HepG2 (cell line): Measurements from ENCODE around the gene EFCAB14. TPM values are rescaled to one million over a fixed set of nuclear protein-coding genes. Genes with fewer than 3 reads are reported as not detected.

Source experiments
- ATAD3A ChIP-seq: sonication (generic); formaldehyde crosslinking; IDR thresholded peaks from 2 replicates; pipeline ENCODE4 v1.4.0; 2020; ENCODE audit warnings: missing genetic modification reagents
- ATF6 ChIP-seq: sonication (generic); formaldehyde crosslinking; conservative IDR thresholded peaks from 2 replicates; pipeline ENCODE4 v1.4.0; 2020; ENCODE audit warnings: missing genetic modification reagents
- JDP2 ChIP-seq: sonication (generic); formaldehyde crosslinking; IDR thresholded peaks from 2 replicates; pipeline ENCODE4 v1.8.1; 2022; ENCODE audit warnings: missing genetic modification reagents, borderline replicate concordance
- NCOA5 ChIP-seq: sonication (generic); formaldehyde crosslinking; IDR thresholded peaks from 2 replicates; pipeline ENCODE4 v1.4.0; 2020; ENCODE audit warnings: missing genetic modification reagents
- PITX1 ChIP-seq: sonication (generic); formaldehyde crosslinking; IDR thresholded peaks from 2 replicates; pipeline ENCODE4 v1.5.1; 2020; ENCODE audit warnings: mild to moderate bottlenecking, missing genetic modification reagents
- SNAI1 ChIP-seq: sonication (generic); formaldehyde crosslinking; IDR thresholded peaks from 2 replicates; pipeline ENCODE4 v1.5.0; 2020; ENCODE audit warnings: mild to moderate bottlenecking, missing genetic modification reagents, borderline replicate concordance
- SRSF4 ChIP-seq: fragments of 200-400 bp; formaldehyde crosslinking; IDR thresholded peaks from one replicate; pipeline ENCODE4 v1.6.1; 2018; ENCODE audit warnings: mild to moderate bottlenecking, low read depth, low read length, moderate library complexity; ENCODE audit not compliant: poor library complexity, severe bottlenecking
- TRIM24 ChIP-seq: sonication (generic); formaldehyde crosslinking; IDR thresholded peaks from 2 replicates; pipeline ENCODE4 v1.8.0; 2022; ENCODE audit warnings: mild to moderate bottlenecking, missing genetic modification reagents
- UBTF ChIP-seq: sonication (generic); formaldehyde crosslinking; IDR thresholded peaks from 2 replicates; pipeline ENCODE4 v1.4.0; 2020; ENCODE audit warnings: mild to moderate bottlenecking, missing genetic modification reagents
- ZBTB46 ChIP-seq: sonication (generic); formaldehyde crosslinking; IDR thresholded peaks from 2 replicates; pipeline ENCODE4 v1.4.0; 2020; ENCODE audit warnings: mild to moderate bottlenecking, missing genetic modification reagents, borderline replicate concordance
- ZBTB49 ChIP-seq: sonication (generic); formaldehyde crosslinking; IDR thresholded peaks from 2 replicates; pipeline ENCODE4 v1.4.0; 2020; ENCODE audit warnings: missing genetic modification reagents, borderline replicate concordance
- ZNF235 ChIP-seq: sonication (generic); formaldehyde crosslinking; IDR thresholded peaks from 2 replicates; pipeline ENCODE4 v1.8.1; 2023; ENCODE audit warnings: mild to moderate bottlenecking, missing genetic modification reagents, borderline replicate concordance
- ZNF496 ChIP-seq: sonication (generic); formaldehyde crosslinking; IDR thresholded peaks from 2 replicates; pipeline ENCODE4 v1.8.1; 2023; ENCODE audit warnings: mild to moderate bottlenecking, moderate library complexity, missing genetic modification reagents; ENCODE audit not compliant: insufficient replicate concordance
- ZNF546 ChIP-seq: sonication (generic); formaldehyde crosslinking; conservative IDR thresholded peaks from 2 replicates; pipeline ENCODE4 v1.8.1; 2023; ENCODE audit warnings: mild to moderate bottlenecking, missing genetic modification reagents
- ZNF552 ChIP-seq: sonication (generic); formaldehyde crosslinking; IDR thresholded peaks from 2 replicates; pipeline ENCODE4 v1.9.0; 2022; ENCODE audit warnings: missing genetic modification reagents, mild to moderate bottlenecking, borderline replicate concordance
- ZNF703 ChIP-seq: sonication (generic); formaldehyde crosslinking; IDR thresholded peaks from 2 replicates; pipeline ENCODE4 v1.5.1; 2020; ENCODE audit warnings: missing genetic modification reagents, mild to moderate bottlenecking, moderate library complexity, borderline replicate concordance
- ZNF724P ChIP-seq: sonication (generic); formaldehyde crosslinking; IDR thresholded peaks from 2 replicates; pipeline ENCODE4 v1.8.0; 2022; ENCODE audit warnings: missing genetic modification reagents, borderline replicate concordance
- polyA plus RNA-seq, 8 experiments: library from polyadenylated mRNA; depleted of rRNA in 3 of 8; stranded (reverse) in 7 of 8; unstranded in 1 of 8; fragments of >200 nt; fragmentation: Illumina TruSeq in 4 of 8; extraction: Trizol in 4 of 8; gene quantifications; 2 replicates each; pipeline versions ENCODE4 v1.2.1 to v1.2.3, GENCODE V29; 2011 to 2016; ENCODE audit warnings: low read depth in 4 of 8, missing spikeins in 1 of 8, mixed read lengths in 1 of 8; ENCODE audit not compliant: insufficient read depth in 1 of 8
- total RNA-seq, 5 experiments: library from RNA; depleted of rRNA; stranded (reverse); fragments of >200 nt; fragmentation: Illumina TruSeq; extraction: Trizol; gene quantifications; 2 replicates each; pipeline ENCODE4 v1.2.3, GENCODE V29; 2016; ENCODE audit warnings: low read depth in 1 of 5

EFCAB14 gene
- total and polyA plus RNA-seq, 2 of the 13 experiments (the other 11 are each of a cell fraction or from before 2014, with no cell fraction given) = 13.4 to 17.9 TPM

- no peak for TF ChIP-seq ZBTB49 (CRISPR knock-in tag)
- no peak; the same call in 1 of the 2 replicates for TF ChIP-seq JDP2 (CRISPR knock-in tag)
- TF ChIP-seq ZNF724P = no peak
- no peak for TF ChIP-seq PITX1 (CRISPR knock-in tag)
- TF ChIP-seq ZNF496 (CRISPR knock-in tag) = no peak
- no peak for TF ChIP-seq ZBTB46 (CRISPR knock-in tag)
- TF ChIP-seq ZNF235 (CRISPR knock-in tag) = no peak
- TF ChIP-seq SNAI1 (CRISPR knock-in tag) = no peak
- TF ChIP-seq NCOA5 = no peak
- TF ChIP-seq ATF6 (CRISPR knock-in tag) = no peak
- no peak for TF ChIP-seq TRIM24 (CRISPR knock-in tag)
- peak; percentile 57; the same call in 1 of the 2 replicates for TF ChIP-seq ZNF552 (CRISPR knock-in tag)
- no peak for TF ChIP-seq SRSF4
- 0 out of 2 replicates have a peak, but pooled peaks have one; percentile 32 for TF ChIP-seq ATAD3A
- no peak; the same call in 1 of the 2 replicates for TF ChIP-seq ZNF546
- TF ChIP-seq ZNF703 (CRISPR knock-in tag) = no peak
- TF ChIP-seq UBTF (CRISPR knock-in tag) = peak; percentile 65; the same call in 1 of the 2 replicates
These were observed at the start of gene EFCAB14 (continued) for GRCh38 chr1:46718727-46719622.
